Measurements from ENCODE around the gene CCDC24. TPM values are rescaled to one million over a fixed set of nuclear protein-coding genes. Genes with fewer than 3 reads are reported as not detected.

CCDC24 gene
- total RNA-seq, 1 donor from 2014 or later = 9.6 TPM

DNA sequence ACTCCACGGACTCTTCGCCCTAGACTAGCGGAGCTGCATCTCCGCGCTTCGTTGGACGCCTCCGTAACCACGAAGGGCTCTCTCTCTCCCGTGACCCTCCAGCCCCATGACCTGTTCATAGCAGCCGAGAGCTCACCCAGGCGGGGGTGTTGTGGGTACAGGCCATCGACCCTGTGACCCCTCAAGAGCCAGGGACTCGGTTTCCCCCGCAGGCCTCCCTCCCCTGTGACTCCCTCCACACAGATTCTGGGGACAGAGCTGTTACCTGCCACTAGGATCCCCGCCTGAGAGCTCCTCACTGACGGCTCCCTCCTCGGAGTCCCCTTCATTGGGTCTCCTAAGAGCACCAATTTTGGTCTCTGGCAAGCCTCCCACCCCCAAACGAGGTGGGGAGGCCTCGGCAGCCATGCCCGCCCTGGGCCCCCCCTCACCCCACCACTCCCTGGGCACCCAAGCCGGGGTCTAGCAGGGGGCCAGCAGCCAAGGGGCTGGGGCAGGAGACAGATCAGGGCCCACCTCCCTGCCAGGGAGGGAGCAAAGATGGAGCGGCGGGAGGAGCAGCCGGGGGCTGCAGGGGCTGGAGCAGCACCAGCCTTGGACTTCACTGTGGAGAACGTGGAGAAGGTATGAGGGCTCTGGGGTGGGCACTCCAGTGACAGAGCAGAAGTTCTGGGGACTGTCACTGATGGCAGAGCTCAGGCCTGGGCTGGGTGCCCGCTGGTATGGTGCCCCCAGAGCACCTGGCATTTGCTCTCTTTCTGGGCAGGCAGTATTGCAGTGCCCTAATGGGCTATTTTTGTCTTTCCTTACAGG is 44.1 kb upstream of the CCDC24 start:
- no peaks in the 10 kb centered on the region for H3K36me3 ChIP-seq (ENCODE audit: control insufficient read depth, insufficient read depth, low read length)
- no peaks in the 10 kb centered on the region for H3K27me3 ChIP-seq (ENCODE audit: control insufficient read depth, insufficient read depth, low read length)
- H3K4me3 ChIP-seq (ENCODE audit: low read depth, low read length) = peak overlapping the region; percentile 81
- no peak for DNase-seq (ENCODE audit: low read depth)
- TF ChIP-seq, protein P1, sequence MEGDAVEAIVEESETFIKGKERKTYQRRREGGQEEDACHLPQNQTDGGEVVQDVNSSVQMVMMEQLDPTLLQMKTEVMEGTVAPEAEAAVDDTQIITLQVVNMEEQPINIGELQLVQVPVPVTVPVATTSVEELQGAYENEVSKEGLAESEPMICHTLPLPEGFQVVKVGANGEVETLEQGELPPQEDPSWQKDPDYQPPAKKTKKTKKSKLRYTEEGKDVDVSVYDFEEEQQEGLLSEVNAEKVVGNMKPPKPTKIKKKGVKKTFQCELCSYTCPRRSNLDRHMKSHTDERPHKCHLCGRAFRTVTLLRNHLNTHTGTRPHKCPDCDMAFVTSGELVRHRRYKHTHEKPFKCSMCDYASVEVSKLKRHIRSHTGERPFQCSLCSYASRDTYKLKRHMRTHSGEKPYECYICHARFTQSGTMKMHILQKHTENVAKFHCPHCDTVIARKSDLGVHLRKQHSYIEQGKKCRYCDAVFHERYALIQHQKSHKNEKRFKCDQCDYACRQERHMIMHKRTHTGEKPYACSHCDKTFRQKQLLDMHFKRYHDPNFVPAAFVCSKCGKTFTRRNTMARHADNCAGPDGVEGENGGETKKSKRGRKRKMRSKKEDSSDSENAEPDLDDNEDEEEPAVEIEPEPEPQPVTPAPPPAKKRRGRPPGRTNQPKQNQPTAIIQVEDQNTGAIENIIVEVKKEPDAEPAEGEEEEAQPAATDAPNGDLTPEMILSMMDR (IDR thresholded peaks at IDR 0.05; ENCODE audit: insufficient read depth, low read length, poor library complexity, severe bottlenecking) = no peak

DNA sequence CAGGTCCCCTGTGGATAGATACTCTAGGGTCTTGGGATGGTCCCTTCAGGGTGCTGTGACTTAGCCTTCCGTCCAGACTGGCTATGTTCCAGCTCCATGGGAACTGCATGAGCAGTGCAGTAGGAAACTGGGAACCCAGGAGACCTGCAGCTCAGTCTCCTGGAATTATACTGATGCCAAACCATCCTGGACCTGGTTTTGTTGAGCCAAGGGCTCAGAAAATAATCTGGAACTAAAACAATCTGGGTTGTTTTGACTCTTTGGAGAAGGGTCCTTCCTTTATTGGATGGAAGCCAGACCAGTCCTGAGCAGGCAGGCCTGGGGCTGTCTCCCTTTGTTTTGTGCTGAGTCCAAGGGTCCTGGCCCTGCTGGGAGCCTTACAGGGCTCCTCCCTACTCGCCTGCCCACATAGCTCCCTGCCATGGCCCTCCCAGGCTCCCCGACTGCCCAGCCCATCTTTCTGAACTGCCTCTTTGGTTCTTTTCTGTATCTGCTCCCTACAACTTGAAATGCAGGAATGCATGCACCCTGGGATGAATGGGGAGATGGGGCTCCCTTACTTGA is 43.4 kb upstream of the CCDC24 start:
- Histone ChIP-seq H3K36me3 (ENCODE audit: control insufficient read depth, insufficient read depth, low read length) (no peaks in the 10 kb centered on the region), H3K4me3 (ENCODE audit: low read depth, low read length) (peak overlapping the region; percentile 81), H3K27me3 (ENCODE audit: control insufficient read depth, insufficient read depth, low read length) (no peaks in the 10 kb centered on the region)
- DNase-seq (ENCODE audit: low read depth) = no peak
- TF ChIP-seq, protein P1 (IDR thresholded peaks at IDR 0.05; ENCODE audit: insufficient read depth, low read length, poor library complexity, severe bottlenecking) = no peak

DNA sequence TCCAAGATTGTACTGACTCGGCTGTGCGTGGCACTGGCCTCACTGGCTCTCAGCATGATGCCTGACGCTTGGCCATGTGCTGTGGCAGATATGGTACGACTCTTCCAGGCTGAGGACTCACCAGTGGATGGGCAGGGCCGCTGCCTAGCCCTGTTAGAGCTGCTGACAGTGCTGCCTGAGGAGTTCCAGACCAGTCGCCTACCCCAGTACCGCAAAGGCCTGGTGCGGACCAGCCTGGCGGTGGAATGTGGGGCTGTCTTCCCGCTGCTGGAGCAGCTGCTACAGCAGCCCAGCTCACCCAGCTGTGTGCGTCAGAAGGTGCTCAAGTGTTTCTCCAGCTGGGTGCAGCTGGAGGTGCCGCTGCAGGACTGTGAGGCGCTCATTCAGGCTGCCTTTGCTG is 41.7 kb upstream of the CCDC24 start:
- TF ChIP-seq, protein P1 (IDR thresholded peaks at IDR 0.05; ENCODE audit: insufficient read depth, low read length, poor library complexity, severe bottlenecking) = no peak

DNA sequence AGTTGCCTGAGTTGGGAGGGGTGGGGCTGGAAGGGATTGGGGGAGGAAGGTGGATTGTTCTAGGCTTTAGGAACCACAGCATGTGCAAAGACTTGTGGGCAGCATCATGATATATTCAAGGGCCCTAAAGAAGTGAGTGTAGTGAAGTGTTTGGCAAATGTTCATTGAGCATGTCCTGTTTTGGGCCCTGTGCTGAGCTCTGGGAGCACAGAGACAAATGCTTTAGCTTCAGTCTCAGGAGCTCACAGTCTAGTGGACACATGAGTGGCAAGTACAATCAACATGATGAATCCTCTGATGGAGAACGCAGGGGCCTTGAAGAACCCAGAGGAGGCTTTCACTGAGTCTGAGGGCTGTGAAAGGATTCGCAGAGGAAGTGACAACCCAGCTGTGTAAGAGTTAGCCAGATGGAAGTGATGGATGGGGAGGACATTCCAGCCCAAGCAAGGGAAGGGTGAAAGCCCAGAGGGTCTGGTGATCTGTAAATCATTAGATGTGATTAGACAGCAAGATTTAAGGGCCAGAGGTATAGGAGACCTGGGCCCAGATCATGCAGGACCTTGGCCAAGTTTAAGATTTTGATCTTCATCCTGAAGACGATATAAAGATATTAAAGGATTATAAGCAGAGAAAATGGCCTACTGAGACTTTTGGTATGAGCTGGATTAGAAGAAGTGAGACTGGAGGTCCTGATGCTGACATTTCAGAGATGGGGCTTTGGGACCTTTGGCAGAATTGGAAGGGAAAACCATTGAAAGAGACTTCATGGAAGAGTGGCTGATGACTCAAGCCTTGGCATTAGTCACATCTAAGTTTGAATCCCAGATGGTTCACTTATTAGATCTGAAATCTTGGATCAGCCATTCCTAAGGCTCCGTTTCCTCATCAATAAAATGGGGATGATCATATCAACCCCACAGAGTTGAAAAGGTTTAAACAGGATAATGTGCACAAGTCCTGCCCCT is 40.1 kb upstream of the CCDC24 start:
- no peak for DNase-seq (ENCODE audit: low read depth)
- TF ChIP-seq, protein P1 (IDR thresholded peaks at IDR 0.05; ENCODE audit: insufficient read depth, low read length, poor library complexity, severe bottlenecking) = no peak
- no peak overlapping the region for H3K4me3 ChIP-seq (ENCODE audit: low read depth, low read length)
- H3K27me3 ChIP-seq (ENCODE audit: control insufficient read depth, insufficient read depth, low read length) = no peaks in the 10 kb centered on the region
- no peaks in the 10 kb centered on the region for H3K36me3 ChIP-seq (ENCODE audit: control insufficient read depth, insufficient read depth, low read length)

More for the DNA sequence above, 41.7 kb upstream of the CCDC24 start:
- no peak for DNase-seq (ENCODE audit: low read depth)
- H3K4me3 ChIP-seq (ENCODE audit: low read depth, low read length) = no peak overlapping the region
- no peaks in the 10 kb centered on the region for H3K36me3 ChIP-seq (ENCODE audit: control insufficient read depth, insufficient read depth, low read length)
- no peaks in the 10 kb centered on the region for H3K27me3 ChIP-seq (ENCODE audit: control insufficient read depth, insufficient read depth, low read length)

DNA sequence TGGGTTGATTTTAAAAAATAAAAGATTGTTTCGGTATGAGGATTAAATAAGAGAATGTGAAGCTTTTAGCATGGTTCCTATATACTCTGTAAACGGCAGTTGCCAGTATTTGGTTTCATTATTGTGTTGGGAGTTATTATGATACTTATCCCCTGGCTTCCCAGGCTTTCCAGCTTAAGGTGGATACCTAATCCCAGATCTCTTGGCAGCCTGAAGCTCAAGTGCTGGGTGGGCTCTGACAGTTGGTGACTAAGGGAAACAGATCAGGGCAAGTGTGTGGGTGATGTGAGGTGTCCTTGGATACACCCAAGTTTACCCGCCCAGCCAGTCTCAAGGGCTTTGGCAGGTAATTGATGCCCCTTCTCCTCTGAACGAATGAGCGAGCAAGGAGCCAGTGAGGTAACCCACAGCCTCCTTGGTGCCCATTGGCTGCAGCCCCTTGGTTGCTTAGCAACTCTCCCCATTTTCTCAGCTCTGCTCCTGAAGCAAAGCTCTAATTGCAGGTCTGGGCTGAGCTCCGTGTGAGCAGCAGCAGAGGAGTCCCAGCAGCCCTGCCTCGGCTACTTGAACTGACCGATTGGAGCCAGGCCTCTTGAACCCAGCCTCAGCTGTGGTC is 38.6 kb upstream of the CCDC24 start:
- Histone ChIP-seq H3K4me3 (ENCODE audit: low read depth, low read length) (no peak overlapping the region), H3K27me3 (ENCODE audit: control insufficient read depth, insufficient read depth, low read length) (no peaks in the 10 kb centered on the region), H3K36me3 (ENCODE audit: control insufficient read depth, insufficient read depth, low read length) (peaks cover 2% of the 10 kb centered on the region)
- TF ChIP-seq, protein P1 (IDR thresholded peaks at IDR 0.05; ENCODE audit: insufficient read depth, low read length, poor library complexity, severe bottlenecking) = no peak
- DNase-seq (ENCODE audit: low read depth) = no peak
